Activated naive CD4-positive, alpha-beta T cell treated with anti-CD3 and anti-CD28 coated beads for 36 hours (primary cell): ENCODE measurements around the gene ATG2A. TPM values are rescaled to one million over a fixed set of nuclear protein-coding genes. Genes with fewer than 3 reads are reported as not detected.
A peak's percentile ranks its signal among the peaks of the same experiment; 100 is the strongest.

Experiments used
- CTCF ChIA-PET: fragments of 350-600 bp; sonication (Branson Sonifier 250); formaldehyde crosslinking; loops from one replicate; lab custom pipeline; 2021; ENCODE audit warnings: antibody characterized with exemption; lab: Charles Lee
- DNase-seq: peaks from one replicate; pipeline ENCODE4 v3.0.0-alpha.2; 2020
- H3K27ac Mint-ChIP-seq: one replicate; pipeline ENCODE4 v1.8.0; 2021; ENCODE audit warnings: mild to moderate bottlenecking, mixed read lengths
- H3K27me3 Mint-ChIP-seq: one replicate; pipeline ENCODE4 v1.8.0; 2021; ENCODE audit warnings: low read depth, mixed read lengths
- H3K36me3 Mint-ChIP-seq: one replicate; pipeline ENCODE4 v1.8.0; 2021; ENCODE audit warnings: low read depth, mixed read lengths
- H3K4me1 Mint-ChIP-seq: one replicate; pipeline ENCODE4 v1.8.0; 2021; ENCODE audit warnings: low read depth, mixed read lengths
- H3K4me3 Mint-ChIP-seq: one replicate; pipeline ENCODE4 v1.8.0; 2021; ENCODE audit warnings: mild to moderate bottlenecking, moderate library complexity, mixed read lengths
- H3K9me3 Mint-ChIP-seq: one replicate; pipeline ENCODE4 v1.8.0; 2021; ENCODE audit warnings: mixed read lengths
- intact Hi-C: fragments of 100-400 bp; cut with micrococcal nuclease; formaldehyde crosslinking; loops from one replicate; pipeline ENCODE4 v1.15.1; 2023
- total RNA-seq, 2 experiments: library from RNA; stranded (reverse); gene quantifications; one replicate each; pipeline ENCODE4 v1.2.3, GENCODE V29; 2021

ATG2A gene
- total RNA-seq, 2 experiments from 2014 or later = 15.1 to 16.3 TPM

DNA sequence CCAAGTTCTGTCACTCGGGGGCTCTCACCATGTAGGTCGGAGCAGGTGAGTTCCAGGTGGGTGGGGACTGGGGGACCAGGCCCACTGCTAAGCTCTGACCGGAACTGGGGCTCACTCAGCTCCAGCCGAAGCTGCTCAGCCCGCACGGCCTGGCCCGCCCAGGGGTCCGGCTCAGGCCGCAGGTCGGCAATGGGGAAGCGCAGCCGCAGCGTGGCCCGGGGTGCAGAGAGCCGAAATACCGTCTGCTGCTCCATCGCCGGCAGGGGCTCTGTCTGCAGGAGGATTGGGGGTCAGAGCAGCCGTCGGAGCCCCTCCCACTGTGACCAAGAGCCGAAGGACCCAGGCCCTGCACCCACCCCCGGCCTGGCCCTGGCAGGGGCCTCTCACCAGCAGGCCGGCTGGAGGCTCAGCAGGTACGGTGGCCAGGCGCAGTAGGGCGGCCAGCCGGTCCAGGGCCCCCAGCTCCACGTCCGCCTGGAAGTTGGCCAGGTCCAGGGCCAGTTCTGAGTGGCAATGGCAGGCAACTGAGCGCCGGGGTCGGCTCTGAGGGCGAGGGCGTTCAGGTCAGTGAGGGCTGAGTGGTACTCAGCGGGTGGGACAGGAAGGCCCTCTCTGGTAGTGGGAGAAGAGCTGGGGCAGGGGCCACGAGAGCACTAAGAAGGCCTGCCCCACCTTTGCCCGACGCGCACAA lies 7.2 kb downstream of the ATG2A start:
- H3K4me1 Mint-ChIP-seq = peaks cover 1% of the 10 kb centered on the region
- no peak overlapping the region for H3K27ac Mint-ChIP-seq
- CTCF ChIA-PET = no interaction called here

DNA sequence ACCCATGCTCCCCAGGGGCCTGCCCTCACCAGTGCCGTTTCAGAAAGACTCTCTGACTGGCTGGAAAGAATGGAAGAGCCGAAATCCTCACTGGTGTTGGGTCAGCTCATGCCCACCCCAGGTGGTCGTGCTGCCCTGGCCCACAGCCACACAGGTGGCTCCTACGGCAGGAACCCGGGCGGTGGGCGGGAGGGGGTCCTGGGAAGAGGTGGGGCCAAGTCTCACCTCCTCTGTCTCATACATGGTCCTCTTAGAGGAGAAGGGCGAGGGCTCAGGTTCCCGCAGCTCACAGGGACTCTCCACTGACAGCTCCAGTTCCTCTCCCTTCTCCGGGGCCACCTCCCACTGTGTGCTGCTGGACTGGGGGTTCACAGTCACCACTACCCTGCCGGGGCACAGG lies 8.2 kb downstream of the ATG2A start:
- intact Hi-C loops = no loop called here
- DNase-seq = no peak
- Mint-ChIP-seq H3K36me3 (peaks cover 14% of the 10 kb centered on the region), H3K4me1 (no peaks in the 10 kb centered on the region), H3K27me3 (no peaks in the 10 kb centered on the region), H3K4me3 (no peak overlapping the region), H3K9me3 (no peaks in the 10 kb centered on the region), H3K27ac (no peak overlapping the region)
- CTCF ChIA-PET = interaction anchor here (0.6 kb wide), 1 partner anchor 203 kb away, joined by 3 read pairs; the partner anchor contains the start of gene TM7SF2

More for the DNA sequence above, 7.2 kb downstream of the ATG2A start:
- intact Hi-C loops = no loop called here
- H3K4me3 Mint-ChIP-seq = no peak overlapping the region
- no peaks in the 10 kb centered on the region for H3K9me3 Mint-ChIP-seq
- H3K27me3 Mint-ChIP-seq = no peaks in the 10 kb centered on the region
- DNase-seq = no peak
- H3K36me3 Mint-ChIP-seq = peaks cover 14% of the 10 kb centered on the region

DNA sequence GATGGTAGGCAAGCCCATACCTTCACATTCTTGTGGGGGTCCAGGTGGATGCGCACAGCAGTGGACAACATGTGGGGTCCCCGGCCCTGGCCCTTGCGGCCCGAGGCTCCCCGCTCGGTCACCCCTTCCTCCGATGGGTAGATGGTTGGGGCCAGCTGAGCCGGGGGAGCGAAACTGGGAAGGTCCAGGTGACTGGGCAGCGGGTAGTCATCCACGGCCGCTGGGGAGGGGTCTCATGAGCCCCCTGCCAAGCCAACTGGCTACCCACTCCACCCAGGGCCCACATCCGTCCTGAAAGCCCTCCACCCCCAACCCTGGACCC lies 10.7 kb downstream of the ATG2A start:
- Mint-ChIP-seq H3K4me3 (no peak overlapping the region), H3K27me3 (no peaks in the 10 kb centered on the region), H3K27ac (no peak overlapping the region), H3K36me3 (peaks cover 9% of the 10 kb centered on the region), H3K9me3 (no peaks in the 10 kb centered on the region), H3K4me1 (peaks cover 5% of the 10 kb centered on the region)
- CTCF ChIA-PET = no interaction called here
- no peak for DNase-seq
- intact Hi-C loops = no loop called here

DNA sequence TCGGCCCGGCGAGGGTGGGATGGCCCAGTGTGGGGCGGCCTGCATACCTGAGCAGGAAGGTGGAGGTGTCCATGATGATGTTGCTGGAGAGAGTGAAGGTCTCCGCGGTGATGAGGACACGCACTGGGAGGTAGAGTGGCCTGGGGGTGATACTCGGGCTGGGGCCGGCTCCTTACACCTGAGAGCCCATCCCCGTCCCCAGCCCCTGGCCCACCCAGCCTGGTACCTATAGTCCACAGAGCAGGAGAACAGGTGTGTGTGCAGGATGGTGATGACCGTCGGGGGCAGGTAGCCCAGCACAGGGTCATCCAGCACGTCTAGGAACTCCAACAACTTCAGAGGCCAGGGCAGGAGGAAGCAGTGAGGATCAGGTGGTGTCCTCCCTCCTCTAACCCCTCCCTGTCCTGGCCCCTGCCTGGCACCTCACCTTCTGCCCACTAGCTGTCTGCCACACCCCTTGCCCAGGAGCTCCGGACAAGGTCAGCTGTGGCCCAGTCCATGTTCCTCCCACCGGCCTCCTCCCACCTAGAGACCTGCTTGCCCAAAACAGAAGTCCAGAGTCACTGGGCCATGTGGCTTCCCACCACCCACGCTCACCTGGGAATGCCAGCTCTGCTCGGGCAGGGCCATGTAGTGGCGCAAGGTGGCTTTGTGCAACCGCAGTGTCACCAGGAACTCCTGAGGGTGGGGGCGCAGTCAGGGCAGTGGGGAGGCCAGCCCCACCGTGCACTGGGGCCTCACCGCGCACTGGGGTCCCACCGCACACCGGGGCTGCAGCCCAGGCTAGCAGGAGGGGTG lies 11.3 kb downstream of the ATG2A start:
- DNase-seq = no peak
- no peak overlapping the region for H3K27ac Mint-ChIP-seq
- H3K9me3 Mint-ChIP-seq = no peaks in the 10 kb centered on the region
- H3K4me3 Mint-ChIP-seq = no peak overlapping the region
- H3K36me3 Mint-ChIP-seq = peaks cover 6% of the 10 kb centered on the region
- no peaks in the 10 kb centered on the region for H3K27me3 Mint-ChIP-seq
- CTCF ChIA-PET = no interaction called here
- intact Hi-C loops = no loop called here
- peaks cover 9% of the 10 kb centered on the region for H3K4me1 Mint-ChIP-seq

GRCh38 chr11:64903291-64903833 lies 13.6 kb downstream of the ATG2A start:
- peaks cover 22% of the 10 kb centered on the region for H3K4me1 Mint-ChIP-seq
- intact Hi-C loops = no loop called here
- no peaks in the 10 kb centered on the region for H3K9me3 Mint-ChIP-seq
- H3K36me3 Mint-ChIP-seq = peaks cover 10% of the 10 kb centered on the region
- H3K27me3 Mint-ChIP-seq = no peaks in the 10 kb centered on the region
- no peak overlapping the region for H3K4me3 Mint-ChIP-seq
- no peak overlapping the region for H3K27ac Mint-ChIP-seq
- no peak for DNase-seq
- CTCF ChIA-PET = no interaction called here

GRCh38 chr11:64902102-64902900 lies 14.7 kb downstream of the ATG2A start:
- CTCF ChIA-PET = interaction anchor here (30.8 kb wide), 1 partner anchor 48 kb away, joined by 992 read pairs; the partner anchor contains the start of gene CDC42BPG
- peaks cover 22% of the 10 kb centered on the region for H3K4me1 Mint-ChIP-seq
- intact Hi-C loops = no loop called here
- H3K4me3 Mint-ChIP-seq = no peak overlapping the region
- H3K9me3 Mint-ChIP-seq = no peaks in the 10 kb centered on the region
- H3K27ac Mint-ChIP-seq = no peak overlapping the region
- no peak for DNase-seq
- H3K27me3 Mint-ChIP-seq = no peaks in the 10 kb centered on the region
- peaks cover 6% of the 10 kb centered on the region for H3K36me3 Mint-ChIP-seq

DNA sequence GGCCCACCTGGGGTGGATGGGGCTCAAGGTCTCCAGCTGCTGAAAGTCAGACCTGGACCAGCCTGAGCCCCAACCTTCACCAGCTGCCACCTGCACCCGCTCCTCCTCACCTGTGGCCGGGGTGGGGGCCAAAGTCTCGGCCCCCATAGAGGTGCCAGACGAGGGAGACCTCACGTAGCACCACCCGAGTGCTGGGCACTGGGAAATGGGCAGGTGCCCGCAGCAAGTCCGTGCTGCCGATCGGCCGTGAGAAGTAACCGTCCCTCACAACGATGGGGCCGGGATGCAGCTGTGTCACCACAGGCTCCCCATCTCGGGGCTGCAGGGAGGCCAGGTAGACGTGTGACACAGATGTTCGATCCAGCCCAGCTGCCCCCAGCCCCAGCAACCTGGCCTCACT lies 16.2 kb downstream of the ATG2A start:
- H3K36me3 Mint-ChIP-seq = peaks cover 8% of the 10 kb centered on the region
- H3K27ac Mint-ChIP-seq = no peak overlapping the region
- peaks cover 22% of the 10 kb centered on the region for H3K4me1 Mint-ChIP-seq
- H3K4me3 Mint-ChIP-seq = no peak overlapping the region
- no peak for DNase-seq
- H3K9me3 Mint-ChIP-seq = no peaks in the 10 kb centered on the region
- intact Hi-C loops = loop anchor here (1.0 kb wide), 1 partner anchor 114 kb away; the partner anchor contains the start of gene ARL2
- H3K27me3 Mint-ChIP-seq = no peaks in the 10 kb centered on the region
- CTCF ChIA-PET = interaction anchor here (30.8 kb wide), 1 partner anchor 46 kb away, joined by 992 read pairs; the partner anchor contains the start of gene CDC42BPG

- H3K9me3 Mint-ChIP-seq = no peaks in the 10 kb centered on the region
- peak overlapping the region; percentile 69 for H3K27ac Mint-ChIP-seq
- H3K4me1 Mint-ChIP-seq = peaks cover 22% of the 10 kb centered on the region
- peaks cover 7% of the 10 kb centered on the region for H3K36me3 Mint-ChIP-seq
- CTCF ChIA-PET = interaction anchor here (0.6 to 30.8 kb wide), 3 partner anchors 17 to 1358 kb away, joined by 3 to 992 read pairs (median 4); partner anchors contain the start of genes ATG2A and CDC42BPG
- H3K4me3 Mint-ChIP-seq = no peak overlapping the region
- intact Hi-C loops = loop anchor here (1.0 kb wide), 1 partner anchor 114 kb away; the partner anchor contains the start of gene ARL2
- no peaks in the 10 kb centered on the region for H3K27me3 Mint-ChIP-seq
- peak; percentile 86 for DNase-seq
Measured at GRCh38 chr11:64900263-64900678, 16.7 kb downstream of the ATG2A start.

GRCh38 chr11:64898541-64898940 lies 18.5 kb downstream of the ATG2A start:
- DNase-seq = no peak
- peak overlapping the region; percentile 30 for H3K27ac Mint-ChIP-seq
- no peak overlapping the region for H3K4me3 Mint-ChIP-seq
- CTCF ChIA-PET = interaction anchor here (0.8 to 30.8 kb wide), 2 partner anchors 10 to 44 kb away, joined by 4 to 992 read pairs; partner anchors contain the start of gene CDC42BPG
- H3K36me3 Mint-ChIP-seq = peaks cover 9% of the 10 kb centered on the region
- H3K9me3 Mint-ChIP-seq = no peaks in the 10 kb centered on the region
- H3K4me1 Mint-ChIP-seq = peaks cover 24% of the 10 kb centered on the region
- intact Hi-C loops = no loop called here
- H3K27me3 Mint-ChIP-seq = no peaks in the 10 kb centered on the region

DNA sequence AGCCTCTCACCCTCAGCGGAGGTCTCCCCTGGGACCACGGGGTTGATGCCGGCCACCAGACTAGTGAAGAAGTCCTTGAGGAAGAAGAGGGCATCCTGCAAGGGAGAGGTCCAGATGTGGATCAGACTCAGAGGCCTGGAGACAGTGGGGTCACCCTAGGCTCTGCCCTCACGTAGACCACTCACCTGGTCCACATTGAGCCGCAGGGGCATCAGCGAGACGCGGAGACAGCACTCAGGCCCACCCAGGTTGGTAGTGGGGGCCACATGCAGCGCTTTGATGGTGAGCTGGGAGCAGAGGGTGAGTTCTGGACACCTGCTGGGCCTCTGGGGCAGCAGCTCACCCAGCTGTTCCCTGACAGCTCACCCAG lies 18.9 kb downstream of the ATG2A start:
- no peak overlapping the region for H3K4me3 Mint-ChIP-seq

DNA sequence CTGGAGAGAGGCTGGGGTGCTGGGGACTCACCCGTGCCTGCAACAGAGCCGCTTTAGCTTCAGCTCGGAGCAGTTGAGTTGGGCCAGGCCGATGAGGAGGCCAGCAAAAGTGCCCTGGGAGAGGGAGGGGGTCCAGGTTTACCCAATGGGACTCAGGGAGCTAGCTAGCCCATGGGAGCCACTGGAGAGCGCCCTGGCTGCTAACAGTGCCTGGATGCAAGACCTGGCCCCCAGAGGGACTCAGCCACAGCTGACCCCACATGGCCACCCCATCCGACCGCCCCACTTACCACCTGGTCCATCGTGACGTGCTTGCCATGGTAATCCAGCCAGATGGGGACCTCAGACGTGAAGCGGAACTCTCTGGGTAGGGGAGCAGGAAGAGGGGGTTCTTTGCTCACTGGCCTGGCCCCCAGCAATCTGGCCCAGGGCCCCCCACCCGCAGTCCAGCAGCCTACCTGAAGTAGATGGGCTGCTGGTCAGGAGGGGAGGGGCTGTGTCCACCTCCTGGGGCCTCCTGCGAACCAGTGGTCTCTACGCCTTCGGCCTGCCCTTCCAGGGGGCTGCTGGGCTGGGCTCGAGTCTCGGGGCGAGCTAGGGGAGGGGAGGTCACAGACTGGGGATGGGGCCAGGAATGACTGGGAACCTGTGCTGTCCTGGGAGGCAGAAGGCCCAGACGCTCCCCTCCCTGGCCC lies 19.5 kb downstream of the ATG2A start:
- H3K27ac Mint-ChIP-seq = no peak overlapping the region
- peaks cover 24% of the 10 kb centered on the region for H3K4me1 Mint-ChIP-seq
- H3K27me3 Mint-ChIP-seq = no peaks in the 10 kb centered on the region
- intact Hi-C loops = no loop called here
- peaks cover 9% of the 10 kb centered on the region for H3K36me3 Mint-ChIP-seq
- CTCF ChIA-PET = interaction anchor here (1.2 to 30.8 kb wide), 2 partner anchors 12 to 43 kb away, joined by 3 to 992 read pairs; partner anchors contain the start of gene CDC42BPG
- DNase-seq = no peak
- H3K4me3 Mint-ChIP-seq = no peak overlapping the region
- no peaks in the 10 kb centered on the region for H3K9me3 Mint-ChIP-seq

More for the DNA sequence above, 18.9 kb downstream of the ATG2A start:
- intact Hi-C loops = no loop called here
- CTCF ChIA-PET = interaction anchor here (0.8 to 30.8 kb wide), 2 partner anchors 10 to 43 kb away, joined by 4 to 992 read pairs; partner anchors contain the start of gene CDC42BPG
- Mint-ChIP-seq H3K4me1 (peaks cover 24% of the 10 kb centered on the region), H3K36me3 (peaks cover 9% of the 10 kb centered on the region), H3K27me3 (no peaks in the 10 kb centered on the region), H3K9me3 (no peaks in the 10 kb centered on the region), H3K27ac (no peak overlapping the region)
- no peak for DNase-seq
